Endometrial microvascular endothelial cells (primary cell): Measurements from ENCODE around the gene ZBTB9. TPM values are rescaled to one million over a fixed set of nuclear protein-coding genes. Genes with fewer than 3 reads are reported as not detected.

Experiments
- in situ Hi-C: cut with HindIII; loops from 2 replicates; pipeline ENCODE4 v1.10.0; 2017; ENCODE audit warnings: low sequenced_read_pairs, low pct_unique_long_range_greater_than_20kb; ENCODE audit errors: inconsistent ontology term
- total RNA-seq: library from RNA; depleted of rRNA; stranded (reverse); fragments of >200 nt; gene quantifications from one replicate; pipeline ENCODE4 v1.2.3, GENCODE V29; 2015; ENCODE audit errors: inconsistent ontology term

The ZBTB9 gene, protein sequence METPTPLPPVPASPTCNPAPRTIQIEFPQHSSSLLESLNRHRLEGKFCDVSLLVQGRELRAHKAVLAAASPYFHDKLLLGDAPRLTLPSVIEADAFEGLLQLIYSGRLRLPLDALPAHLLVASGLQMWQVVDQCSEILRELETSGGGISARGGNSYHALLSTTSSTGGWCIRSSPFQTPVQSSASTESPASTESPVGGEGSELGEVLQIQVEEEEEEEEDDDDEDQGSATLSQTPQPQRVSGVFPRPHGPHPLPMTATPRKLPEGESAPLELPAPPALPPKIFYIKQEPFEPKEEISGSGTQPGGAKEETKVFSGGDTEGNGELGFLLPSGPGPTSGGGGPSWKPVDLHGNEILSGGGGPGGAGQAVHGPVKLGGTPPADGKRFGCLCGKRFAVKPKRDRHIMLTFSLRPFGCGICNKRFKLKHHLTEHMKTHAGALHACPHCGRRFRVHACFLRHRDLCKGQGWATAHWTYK
- total RNA-seq = 8.1 TPM

GRCh38 chr6:33454009-33454946, at the start of gene ZBTB9:
Gene ZBTB9 (plus strand): TSS chr6:33454576. CDS start chr6:33455101, 525 bp downstream.
- in situ Hi-C loops = no loop called here

DNA sequence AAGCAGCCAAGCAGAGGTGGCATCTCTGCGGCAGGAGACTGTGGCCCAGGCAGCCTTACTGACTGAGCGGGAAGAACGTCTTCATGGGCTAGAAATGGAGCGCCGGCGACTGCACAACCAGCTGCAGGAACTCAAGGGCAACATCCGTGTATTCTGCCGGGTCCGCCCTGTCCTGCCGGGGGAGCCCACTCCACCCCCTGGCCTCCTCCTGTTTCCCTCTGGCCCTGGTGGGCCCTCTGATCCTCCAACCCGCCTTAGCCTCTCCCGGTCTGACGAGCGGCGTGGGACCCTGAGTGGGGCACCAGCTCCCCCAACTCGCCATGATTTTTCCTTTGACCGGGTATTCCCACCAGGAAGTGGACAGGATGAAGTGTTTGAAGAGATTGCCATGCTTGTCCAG, 49.5 kb upstream of the ZBTB9 start:
- in situ Hi-C loops = no loop called here

DNA sequence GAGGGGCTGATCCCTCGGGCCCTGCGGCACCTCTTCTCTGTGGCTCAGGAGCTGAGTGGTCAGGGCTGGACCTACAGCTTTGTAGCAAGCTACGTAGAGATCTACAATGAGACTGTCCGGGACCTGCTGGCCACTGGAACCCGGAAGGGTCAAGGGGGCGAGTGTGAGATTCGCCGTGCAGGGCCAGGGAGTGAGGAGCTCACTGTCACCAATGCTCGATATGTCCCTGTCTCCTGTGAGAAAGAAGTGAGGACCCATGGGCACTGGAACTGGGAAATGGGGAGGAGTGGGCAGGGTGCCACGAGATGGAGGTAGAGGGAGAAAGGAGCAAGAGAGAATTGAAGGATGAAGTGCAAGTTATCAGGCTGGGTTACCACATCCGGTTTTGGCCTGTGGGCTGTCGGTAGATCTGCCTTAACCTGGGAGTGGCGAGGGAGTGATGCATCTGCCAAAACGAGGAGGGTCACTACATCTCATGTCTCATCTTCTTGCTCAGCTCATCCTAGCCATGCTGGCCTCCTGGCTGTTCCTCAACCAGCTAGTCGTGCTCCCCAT, 48.9 kb upstream of the ZBTB9 start:
- in situ Hi-C loops = no loop called here

GRCh38 chr6:33406126-33406525, 48.2 kb upstream of the ZBTB9 start:
- in situ Hi-C loops = no loop called here

DNA sequence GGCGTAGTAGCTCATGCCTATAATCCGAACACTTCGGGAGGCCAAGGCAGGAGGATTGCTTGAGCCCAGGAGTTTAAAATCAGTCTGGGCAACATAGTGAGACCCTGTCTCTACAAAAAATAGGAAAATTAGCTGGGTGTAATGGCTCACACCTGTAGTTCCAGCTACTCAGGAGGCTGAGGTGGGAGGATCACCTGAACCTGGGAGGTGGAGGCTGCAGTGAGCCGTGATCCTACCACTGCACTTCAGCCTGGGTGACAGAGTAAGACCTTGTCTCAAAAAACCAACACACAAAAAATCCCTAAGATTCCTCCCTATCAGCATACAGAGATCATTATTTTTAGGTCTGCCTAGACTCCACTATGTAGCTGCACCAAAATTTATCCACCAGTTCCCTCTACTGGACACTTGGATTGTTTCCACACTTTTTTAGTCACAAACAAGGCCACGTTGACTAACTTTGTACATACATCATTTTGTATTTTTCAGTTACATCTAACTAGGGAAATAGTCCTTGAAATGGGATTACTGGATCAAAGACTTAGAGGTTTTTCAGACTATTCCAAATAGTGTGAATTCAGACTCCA, 47.2 kb upstream of the ZBTB9 start:
- in situ Hi-C loops = no loop called here

- in situ Hi-C loops = no loop called here
Observed at GRCh38 chr6:33410050-33410710, 44.2 kb upstream of the ZBTB9 start.

DNA sequence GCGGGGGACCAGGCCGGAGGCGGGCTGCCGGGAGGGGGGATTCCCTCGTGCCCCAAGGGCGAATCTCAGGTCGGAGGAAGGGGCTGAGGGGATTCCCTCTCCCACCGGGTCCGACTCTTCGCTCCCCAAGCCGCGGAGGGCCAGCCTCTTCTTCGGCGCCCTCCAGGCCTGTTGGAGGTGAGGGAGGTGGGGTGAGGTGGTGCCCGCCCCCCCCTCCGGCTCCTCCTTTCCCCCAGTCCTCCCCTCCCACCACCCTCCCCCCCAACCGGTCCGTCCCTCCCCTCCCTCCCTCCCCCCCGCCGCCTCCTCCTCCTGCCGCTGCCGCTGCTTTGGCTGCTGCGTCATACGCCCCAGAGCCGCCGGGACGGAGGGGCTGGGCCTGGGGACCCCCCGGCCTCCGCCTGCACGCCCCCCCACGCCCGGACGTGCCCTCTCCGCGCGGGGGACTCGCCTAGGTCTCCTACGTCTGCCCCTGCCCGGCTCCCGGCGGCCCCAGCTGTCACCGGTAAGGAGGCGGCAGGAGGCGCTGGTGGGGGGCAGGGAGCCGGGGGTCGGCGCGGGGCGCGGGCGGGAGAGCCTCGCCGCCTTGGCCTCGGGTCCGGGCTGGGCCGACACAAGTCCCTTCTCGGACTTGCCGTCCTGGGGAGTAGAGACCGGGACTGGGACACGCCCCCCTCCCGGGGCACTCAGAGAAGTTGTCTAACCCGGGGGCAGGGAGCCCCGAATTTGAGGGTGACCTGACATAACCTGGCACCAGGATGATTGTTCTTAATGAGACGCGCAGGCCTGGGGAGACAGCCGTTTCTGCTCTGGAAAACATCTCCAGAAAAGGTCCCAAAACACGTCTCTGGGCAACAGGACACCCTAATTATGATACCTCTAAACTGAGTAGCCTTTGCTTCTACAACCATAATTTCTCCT, 43.4 kb upstream of the ZBTB9 start, which contains the start of gene PHF1:
Gene PHF1, plus strand, starts transcription at position 304 of the 921 bp plus-strand sequence. CDS start 1,250 bp downstream, outside the sequence.
- in situ Hi-C loops = no loop called here

GRCh38 chr6:33411632-33412005, 42.8 kb upstream of the ZBTB9 start:
- in situ Hi-C loops = no loop called here

GRCh38 chr6:33412140-33413009, 42.0 kb upstream of the ZBTB9 start:
- in situ Hi-C loops = no loop called here

DNA sequence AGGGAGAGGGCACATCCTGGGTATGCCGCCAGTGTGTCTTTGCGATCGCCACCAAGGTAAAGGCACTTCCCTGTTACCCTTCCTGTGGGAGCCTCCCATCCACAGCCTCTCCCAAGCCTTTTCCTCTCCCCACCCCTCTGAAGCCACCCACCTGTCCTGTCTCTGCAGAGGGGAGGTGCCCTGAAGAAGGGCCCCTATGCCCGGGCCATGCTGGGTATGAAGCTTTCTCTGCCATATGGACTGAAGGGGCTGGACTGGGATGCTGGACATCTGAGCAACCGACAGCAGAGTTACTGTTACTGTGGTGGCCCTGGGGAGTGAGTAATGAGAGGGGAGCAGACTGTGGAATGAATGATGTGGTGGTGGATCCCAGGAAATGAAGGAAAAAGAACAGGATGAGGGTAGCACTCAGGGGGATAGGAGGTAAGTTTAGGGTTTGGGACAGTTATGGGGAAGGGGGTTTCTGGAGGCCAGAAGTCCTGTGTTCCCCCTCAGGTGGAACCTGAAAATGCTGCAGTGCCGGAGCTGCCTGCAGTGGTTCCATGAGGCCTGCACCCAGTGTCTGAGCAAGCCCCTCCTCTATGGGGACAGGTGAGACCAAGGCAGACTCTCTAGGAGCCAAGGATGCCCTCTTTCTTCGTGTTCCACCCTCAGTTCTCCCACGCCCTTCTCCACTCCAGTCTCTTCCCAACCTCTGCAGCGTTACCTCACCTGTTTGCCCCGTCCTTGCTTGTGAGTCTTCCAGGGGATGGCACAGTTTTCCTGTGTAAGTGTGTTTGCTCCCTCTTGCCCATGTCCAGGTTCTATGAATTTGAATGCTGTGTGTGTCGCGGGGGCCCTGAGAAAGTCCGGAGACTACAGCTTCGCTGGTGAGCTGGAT, 40.9 kb upstream of the ZBTB9 start:
- in situ Hi-C loops = no loop called here

DNA sequence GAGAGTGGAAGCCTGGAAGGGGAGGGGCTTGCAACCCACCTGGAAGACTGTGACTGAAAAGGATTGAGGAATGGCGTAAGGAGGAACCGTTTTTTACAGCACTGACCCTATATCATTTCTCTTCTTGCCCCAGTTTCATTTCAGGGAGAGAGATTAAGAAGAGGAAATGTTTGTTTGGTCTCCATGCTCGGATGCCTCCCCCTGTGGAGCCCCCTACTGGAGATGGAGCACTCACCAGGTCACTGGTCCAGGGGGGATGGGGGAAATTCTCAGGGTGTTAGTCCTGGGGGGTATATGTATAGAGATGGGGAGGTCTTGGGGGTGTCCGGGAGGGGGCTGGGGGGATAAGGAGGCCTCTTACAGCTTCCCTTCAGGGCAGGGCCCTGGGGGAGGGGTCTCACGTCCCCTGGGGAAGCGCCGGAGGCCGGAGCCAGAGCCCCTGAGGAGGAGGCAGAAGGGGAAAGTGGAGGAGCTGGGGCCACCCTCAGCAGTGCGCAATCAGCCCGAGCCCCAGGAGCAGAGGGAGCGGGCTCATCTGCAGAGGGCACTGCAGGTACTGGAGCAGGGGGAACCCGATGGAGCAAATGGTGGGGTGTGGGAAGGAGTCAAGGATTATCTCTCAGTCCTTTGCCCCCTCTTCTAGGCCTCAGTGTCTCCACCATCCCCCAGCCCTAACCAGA, 39.6 kb upstream of the ZBTB9 start:
- in situ Hi-C loops = no loop called here

GRCh38 chr6:33415831-33416230, 38.5 kb upstream of the ZBTB9 start:
- in situ Hi-C loops = no loop called here

GRCh38 chr6:33416386-33417127, 37.8 kb upstream of the ZBTB9 start:
- in situ Hi-C loops = no loop called here

GRCh38 chr6:33417128-33417902, 37.1 kb upstream of the ZBTB9 start:
- in situ Hi-C loops = no loop called here
